HG03108 (cell line): ENCODE results near the gene OXNAD1.
A peak's percentile ranks its signal among the peaks of the same experiment; 100 is the strongest.

Source experiments
- ATAC-seq: cut with Tn5 transposase; IDR thresholded peaks from one replicate; pipeline ENCODE4 v1.9.1; 2021; ENCODE audit warnings: moderate library complexity; ENCODE audit not compliant: unreplicated experiment

Gene OXNAD1

DNA sequence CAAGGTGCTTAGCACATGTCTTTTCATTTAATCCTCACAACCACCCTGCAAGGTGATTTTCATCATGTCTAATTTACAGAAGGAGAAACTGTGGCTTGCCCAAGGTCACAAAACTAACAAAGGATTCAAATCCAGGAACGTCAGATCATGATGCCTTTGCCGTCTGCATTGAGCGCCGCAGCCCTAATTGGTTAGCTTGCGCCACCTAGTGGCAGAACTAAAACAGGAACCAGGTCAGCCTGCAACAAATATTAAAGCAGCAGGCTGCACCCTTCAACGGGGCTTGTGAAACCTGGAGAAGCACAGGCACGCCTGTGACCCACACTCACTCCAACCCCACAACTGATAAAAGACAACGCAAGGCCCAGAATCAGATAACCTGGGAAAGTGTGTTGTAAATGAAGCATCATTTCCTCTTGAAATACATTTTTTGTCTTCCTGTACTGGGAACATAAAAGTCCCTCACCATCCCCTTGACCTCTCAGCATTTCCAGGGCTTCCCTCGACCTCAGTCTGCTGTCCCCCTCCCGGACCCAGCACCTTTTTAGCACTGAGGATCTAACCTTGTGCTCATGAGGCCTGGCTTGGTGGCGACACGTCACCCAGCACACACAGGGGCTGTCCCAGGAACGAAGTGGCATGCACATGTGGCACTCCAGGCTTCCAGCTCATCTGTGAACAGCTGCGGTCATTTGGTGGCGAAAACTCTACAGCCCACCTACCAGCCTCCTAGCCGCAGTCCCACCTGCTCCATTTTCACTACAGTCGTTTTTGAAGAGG lies 17.5 kb upstream of the OXNAD1 start:
- ATAC-seq, result peak; percentile 59

GRCh38 chr3:16248556-16248955 lies 16.5 kb upstream of the OXNAD1 start:
- no peak for ATAC-seq

DNA sequence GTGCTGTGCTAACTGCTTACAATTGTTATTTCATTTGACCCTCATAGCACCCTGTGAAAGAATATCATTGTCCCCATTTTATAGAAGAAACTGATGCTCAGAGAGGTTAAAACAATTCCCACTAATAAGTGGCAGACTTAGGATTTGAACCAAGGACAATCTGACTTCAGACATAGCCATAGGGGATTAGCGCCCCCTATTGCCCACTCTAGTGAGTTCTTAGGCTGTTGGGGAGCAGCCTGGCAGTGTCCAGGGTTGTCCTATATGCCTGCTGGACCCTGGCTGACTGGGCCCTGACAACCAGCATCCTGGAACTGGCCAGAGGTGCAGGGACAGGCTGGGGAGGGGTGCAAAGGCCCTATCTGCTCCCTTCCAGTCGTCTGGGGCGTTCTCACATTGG lies 15.7 kb upstream of the OXNAD1 start:
- no peak for ATAC-seq

- ATAC-seq, result no peak
Measured at GRCh38 chr3:16249886-16250285, 15.1 kb upstream of the OXNAD1 start.

DNA sequence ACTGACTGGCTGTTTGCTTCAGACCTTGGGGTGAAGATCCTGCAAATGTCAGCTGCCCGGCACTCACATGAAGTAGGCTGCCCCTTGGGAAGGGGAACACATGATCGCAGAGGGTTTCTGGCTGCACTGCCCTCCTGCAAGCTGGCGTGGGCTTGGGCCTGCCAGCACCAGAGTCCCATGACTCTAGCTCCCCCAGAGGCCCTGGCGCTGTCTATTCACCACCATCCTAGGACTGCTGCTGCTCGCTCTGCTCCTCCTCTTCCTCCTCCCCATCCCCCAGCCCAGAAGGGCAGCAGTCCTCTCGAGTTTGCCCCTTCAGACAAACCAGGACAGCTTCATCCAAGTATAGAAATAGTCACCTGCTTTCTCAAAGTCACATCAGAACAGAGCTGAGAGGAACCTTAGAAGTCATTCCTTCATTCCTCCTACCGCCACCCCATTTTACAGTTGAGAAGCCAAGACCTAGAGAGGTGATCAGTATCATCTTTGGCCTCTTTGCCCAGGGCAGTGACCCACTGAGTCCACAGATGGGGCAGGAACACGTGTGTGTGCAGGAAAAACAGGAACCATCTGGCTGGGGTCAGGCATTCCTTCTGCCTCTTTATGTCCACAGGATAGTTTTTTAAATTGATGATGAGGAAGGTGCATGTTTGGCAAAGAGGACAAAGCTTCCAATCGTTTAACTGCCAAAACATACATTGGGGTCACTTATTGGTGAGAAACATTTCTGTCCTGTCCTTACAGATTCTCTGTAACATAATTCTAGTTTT lies 13.5 kb upstream of the OXNAD1 start:
- no peak for ATAC-seq

- no peak for ATAC-seq
Measured at GRCh38 chr3:16252243-16252978, 12.6 kb upstream of the OXNAD1 start.

- no peak for ATAC-seq
Measured at GRCh38 chr3:16252988-16253387, 12.0 kb upstream of the OXNAD1 start.

- ATAC-seq, result no peak
Measured at GRCh38 chr3:16253601-16254000, 11.4 kb upstream of the OXNAD1 start.

DNA sequence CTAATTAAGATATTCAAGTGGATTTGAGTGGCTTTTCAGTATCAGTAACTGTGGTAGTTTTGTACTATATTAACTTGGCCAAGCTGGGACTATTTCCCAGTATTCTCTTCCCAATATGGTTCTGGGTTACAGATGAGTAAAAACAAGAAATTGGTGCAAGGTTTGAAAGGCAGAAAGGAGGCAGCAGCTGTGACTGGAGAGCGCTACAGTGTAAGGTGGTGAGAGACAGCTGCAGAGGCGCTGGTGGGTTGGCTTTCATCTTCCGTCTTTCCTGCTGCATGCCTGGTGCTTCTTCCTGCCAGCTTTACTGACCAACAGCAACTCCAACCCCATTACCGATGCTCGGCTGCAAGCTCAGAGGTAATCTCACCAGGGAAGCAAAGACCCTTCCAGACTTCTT lies 10.1 kb upstream of the OXNAD1 start:
- ATAC-seq, result peak; percentile 40

- no peak for ATAC-seq
Measured at GRCh38 chr3:16255326-16255725, 9.7 kb upstream of the OXNAD1 start.

GRCh38 chr3:16255726-16256125 lies 9.3 kb upstream of the OXNAD1 start:
- ATAC-seq, result no peak

DNA sequence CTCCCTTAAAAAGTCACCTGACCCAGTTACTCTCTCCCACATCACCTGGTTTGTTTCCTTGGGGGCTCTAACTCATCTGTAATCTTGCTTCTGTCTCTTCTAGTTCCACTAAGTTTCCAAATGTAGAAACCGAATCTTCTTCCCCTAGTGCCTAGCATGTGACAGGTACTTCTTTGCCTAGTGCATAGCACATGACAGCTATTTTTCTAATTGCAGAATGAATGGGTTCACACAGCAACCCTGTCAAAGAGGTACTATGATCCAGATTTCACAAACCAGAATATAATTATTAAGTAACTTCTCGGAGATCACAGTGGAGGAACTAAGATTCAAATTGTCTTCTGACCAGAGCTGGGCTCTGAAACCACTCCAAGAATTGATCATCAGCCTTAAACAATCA lies 7.7 kb upstream of the OXNAD1 start:
- no peak for ATAC-seq

DNA sequence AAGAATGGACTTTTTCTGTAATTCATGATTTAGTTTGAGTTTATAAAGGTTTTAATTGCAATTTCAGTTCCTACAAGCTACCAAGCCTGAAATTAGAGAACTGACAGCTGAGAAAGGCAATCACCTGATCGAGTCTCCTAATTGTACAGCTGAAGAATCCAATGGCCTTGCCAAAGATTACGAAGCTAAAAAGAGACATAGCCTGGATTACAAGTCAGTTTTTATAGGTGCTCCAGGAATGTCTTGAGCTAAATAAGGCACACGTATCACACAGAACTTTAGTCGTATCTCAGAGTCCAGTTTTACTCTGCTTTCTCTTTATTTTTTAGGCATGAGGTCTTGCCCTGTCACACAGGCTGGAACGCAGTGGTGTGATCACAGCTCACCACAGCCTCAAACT lies 6.8 kb upstream of the OXNAD1 start:
- ATAC-seq, result no peak

- no peak for ATAC-seq
Measured at GRCh38 chr3:16258866-16259265, 6.1 kb upstream of the OXNAD1 start.

DNA sequence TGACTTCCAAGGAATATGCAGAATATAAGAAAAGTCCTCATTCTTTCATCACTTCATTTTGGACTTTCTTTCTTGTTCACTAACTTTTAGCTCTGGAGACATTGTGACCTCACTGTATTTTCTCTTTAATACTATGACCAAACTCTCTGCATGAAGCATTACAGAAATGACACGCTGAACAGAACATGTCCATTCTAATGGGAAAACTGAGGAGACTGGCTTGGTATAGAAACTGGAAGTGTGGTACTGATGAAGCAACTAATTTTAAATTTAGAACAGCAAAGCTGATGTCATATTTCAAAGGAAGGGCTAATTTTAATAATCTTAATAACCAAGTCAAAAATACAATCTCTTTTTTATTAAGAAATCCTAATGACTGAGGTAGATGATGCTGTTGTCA lies 5.0 kb upstream of the OXNAD1 start:
- ATAC-seq, result no peak

GRCh38 chr3:16262174-16262573 lies 2.8 kb upstream of the OXNAD1 start:
- ATAC-seq, result no peak

- no peak for ATAC-seq
Measured at GRCh38 chr3:16264174-16264707, 771 bp upstream of the OXNAD1 start.

- no peak for ATAC-seq
Measured at GRCh38 chr3:16265455-16265786, 409 bp downstream of the OXNAD1 start.

DNA sequence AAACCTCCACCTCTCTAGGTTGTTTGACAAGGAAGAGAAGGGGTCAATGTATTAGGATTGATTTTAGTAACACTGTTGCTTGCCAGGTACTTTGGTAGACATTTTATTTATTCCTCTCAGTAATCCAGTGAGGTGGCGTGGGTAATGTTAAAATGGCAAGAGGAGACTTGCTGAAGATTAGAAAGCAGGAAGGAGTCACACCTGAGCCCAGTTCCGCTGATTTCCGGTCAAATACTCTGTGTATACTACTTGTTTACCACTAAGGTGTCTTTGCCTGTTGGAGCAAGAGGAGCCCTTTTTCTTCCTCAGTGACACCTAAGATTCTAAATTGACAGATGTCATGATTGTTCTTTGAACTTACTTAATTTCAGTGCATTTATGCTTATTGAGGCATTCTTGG lies 1.7 kb downstream of the OXNAD1 start:
- ATAC-seq, result no peak

GRCh38 chr3:16270855-16271254 lies 5.8 kb downstream of the OXNAD1 start:
- no peak for ATAC-seq

DNA sequence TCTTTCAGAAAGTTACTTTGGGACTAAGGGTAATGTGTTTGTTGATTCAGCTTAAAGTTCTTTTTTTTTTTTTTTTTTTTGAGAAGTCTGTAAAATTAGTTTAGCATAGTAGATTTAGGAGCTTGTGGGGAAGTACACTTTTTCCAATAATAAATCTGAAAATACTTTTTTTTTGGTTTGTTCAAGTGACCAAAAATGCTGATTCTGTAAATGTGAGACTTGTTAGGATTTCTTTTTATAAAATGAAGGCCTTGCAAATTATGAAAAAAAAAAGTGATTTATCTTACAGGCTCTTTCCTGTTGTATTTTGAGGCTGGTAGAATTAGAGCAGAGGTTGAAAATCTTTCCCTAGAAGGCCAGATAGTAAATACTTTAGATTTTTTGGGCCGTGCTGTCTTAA lies 7.6 kb downstream of the OXNAD1 start:
- ATAC-seq, result no peak

DNA sequence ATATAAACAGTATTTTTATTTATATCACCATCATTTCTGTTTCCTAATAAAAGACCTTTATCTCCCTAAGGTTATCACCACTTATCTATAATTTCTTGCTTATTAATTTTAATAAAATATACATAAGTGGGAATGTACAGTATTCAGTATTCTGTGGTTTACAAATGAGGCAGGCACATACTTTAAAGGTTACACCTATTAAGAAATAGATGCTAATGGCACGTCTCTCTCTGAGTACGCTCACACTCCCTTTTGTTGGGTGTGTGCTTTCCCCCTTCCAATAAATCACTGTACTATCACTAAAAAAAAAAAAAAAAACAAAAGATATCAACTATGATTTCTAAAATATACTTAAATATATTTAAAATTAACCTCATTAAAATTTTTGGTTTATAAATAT lies 8.9 kb downstream of the OXNAD1 start:
- no peak for ATAC-seq
